ENCODE measurements around the gene TMEM43.

DNA sequence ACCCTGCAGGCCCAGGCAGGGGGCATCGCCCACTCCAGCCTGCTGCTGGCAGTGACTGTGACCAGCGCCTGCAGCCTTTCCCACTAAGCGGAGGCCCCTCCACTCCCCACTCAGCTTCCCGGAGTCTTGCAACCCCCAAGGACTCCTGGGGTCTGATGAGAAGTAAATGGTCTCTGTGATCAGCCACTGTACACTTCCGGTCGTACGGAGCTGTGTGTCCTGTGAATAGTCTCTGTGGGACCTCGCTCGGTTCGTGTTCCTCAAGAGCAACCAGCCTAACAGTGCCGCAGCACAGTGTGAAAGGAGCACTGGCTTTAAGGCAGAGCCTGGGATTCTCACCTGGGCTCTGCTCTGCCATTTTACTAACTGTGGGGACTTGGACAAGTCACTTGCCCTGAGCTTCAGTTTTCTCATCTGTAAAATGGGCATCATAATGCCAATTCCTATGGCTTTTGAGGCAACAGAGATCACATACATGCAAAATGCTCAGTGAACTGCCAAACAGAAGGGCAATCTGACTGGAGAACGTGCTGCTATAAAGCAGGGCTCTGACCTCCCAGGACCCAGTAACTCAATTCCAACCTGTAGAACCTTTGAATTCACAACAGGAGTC is 26.7 kb downstream of the TMEM43 start:
- TF ChIP-seq, protein P1, sequence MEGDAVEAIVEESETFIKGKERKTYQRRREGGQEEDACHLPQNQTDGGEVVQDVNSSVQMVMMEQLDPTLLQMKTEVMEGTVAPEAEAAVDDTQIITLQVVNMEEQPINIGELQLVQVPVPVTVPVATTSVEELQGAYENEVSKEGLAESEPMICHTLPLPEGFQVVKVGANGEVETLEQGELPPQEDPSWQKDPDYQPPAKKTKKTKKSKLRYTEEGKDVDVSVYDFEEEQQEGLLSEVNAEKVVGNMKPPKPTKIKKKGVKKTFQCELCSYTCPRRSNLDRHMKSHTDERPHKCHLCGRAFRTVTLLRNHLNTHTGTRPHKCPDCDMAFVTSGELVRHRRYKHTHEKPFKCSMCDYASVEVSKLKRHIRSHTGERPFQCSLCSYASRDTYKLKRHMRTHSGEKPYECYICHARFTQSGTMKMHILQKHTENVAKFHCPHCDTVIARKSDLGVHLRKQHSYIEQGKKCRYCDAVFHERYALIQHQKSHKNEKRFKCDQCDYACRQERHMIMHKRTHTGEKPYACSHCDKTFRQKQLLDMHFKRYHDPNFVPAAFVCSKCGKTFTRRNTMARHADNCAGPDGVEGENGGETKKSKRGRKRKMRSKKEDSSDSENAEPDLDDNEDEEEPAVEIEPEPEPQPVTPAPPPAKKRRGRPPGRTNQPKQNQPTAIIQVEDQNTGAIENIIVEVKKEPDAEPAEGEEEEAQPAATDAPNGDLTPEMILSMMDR (tag by site-specific recombination; IDR thresholded peaks at IDR 0.05): no peak
- TF ChIP-seq PRDM1 (tag by site-specific recombination; IDR thresholded peaks at IDR 0.05) (no peak), SP2 (tag by site-specific recombination; IDR thresholded peaks at IDR 0.05) (no peak), ZNF48 (tag by site-specific recombination; IDR thresholded peaks at IDR 0.05) (no peak), ZNF654 (tag by site-specific recombination; IDR thresholded peaks at IDR 0.05; ENCODE audit: low read depth) (no peak), RBAK (tag by site-specific recombination; IDR thresholded peaks at IDR 0.05) (no peak), ZNF311 (tag by site-specific recombination; IDR thresholded peaks at IDR 0.05; ENCODE audit: borderline replicate concordance) (no peak)
- TF ChIP-seq, protein P2, sequence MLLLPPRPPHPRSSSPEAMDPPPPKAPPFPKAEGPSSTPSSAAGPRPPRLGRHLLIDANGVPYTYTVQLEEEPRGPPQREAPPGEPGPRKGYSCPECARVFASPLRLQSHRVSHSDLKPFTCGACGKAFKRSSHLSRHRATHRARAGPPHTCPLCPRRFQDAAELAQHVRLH (tag by site-specific recombination; IDR thresholded peaks at IDR 0.05): no peak
